Fibroblast of skin of back (primary cell): ENCODE results near the gene TPRG1.
"Not testable (repeated sequence)": the region's sequence is repeated elsewhere in the genome, so short reads cannot be mapped to it uniquely, and the experiment has no call there.

Experiments
- DNase-seq: peaks from one replicate; pipeline ENCODE4 v3.0.0-alpha.2; 2013

Gene TPRG1

GRCh38 chr3:189317911-189318310 is 146.1 kb downstream of the TPRG1 start:
- DNase-seq: no peak

GRCh38 chr3:189320511-189320910 is 148.7 kb downstream of the TPRG1 start:
- no peak for DNase-seq

GRCh38 chr3:189322339-189322738 is 150.6 kb downstream of the TPRG1 start:
- DNase-seq: no peak

- DNase-seq: peak; percentile 85
Measured at GRCh38 chr3:189324538-189325138, 152.9 kb downstream of the TPRG1 start.

GRCh38 chr3:189325454-189325853 is 153.7 kb downstream of the TPRG1 start:
- DNase-seq: no peak

DNA sequence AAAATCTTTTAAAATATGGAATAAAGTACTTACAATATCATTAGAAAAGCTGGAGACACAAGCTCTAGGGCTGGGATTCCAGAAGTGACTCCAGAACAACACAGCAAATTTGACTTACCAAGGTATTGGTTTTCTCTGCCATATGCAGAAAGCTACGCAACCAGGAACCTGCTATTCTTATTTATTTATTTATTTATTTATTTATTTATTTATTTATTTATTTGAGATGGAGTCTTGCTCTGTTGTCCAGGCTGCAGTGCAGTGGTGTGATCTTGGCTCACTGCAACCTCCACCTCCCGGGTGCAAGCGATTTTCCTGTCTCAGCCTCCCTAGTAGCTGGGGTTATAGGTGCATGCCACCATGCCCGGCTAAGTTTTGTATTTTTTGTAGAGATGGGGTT is 157.9 kb downstream of the TPRG1 start:
- not testable (repeated sequence) for DNase-seq

GRCh38 chr3:189330066-189330465 is 158.3 kb downstream of the TPRG1 start:
- no peak for DNase-seq

DNA sequence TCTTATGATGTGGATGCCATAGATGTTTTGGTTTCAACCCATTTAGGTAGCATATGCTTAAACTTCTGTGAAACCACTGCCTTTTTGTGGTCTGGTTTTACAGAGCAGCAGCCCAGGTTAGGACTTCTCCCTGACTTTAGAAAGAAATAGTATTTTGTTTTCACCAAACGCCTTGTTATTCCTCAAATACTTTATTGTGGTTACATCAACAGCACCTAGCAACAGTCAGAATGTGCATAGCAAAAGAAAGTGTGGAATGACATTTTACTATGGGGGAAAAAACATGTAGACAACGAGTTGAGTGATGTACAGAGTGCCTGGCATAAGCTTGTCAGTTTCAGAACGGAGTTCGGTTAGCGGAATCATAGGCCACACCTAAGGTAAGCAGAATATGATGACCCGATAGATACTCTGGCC is 159.2 kb downstream of the TPRG1 start:
- DNase-seq: no peak

- peak; percentile 21 for DNase-seq
Measured at GRCh38 chr3:189334064-189334920, 162.5 kb downstream of the TPRG1 start.

GRCh38 chr3:189337673-189338091 is 165.9 kb downstream of the TPRG1 start:
- no peak for DNase-seq

DNA sequence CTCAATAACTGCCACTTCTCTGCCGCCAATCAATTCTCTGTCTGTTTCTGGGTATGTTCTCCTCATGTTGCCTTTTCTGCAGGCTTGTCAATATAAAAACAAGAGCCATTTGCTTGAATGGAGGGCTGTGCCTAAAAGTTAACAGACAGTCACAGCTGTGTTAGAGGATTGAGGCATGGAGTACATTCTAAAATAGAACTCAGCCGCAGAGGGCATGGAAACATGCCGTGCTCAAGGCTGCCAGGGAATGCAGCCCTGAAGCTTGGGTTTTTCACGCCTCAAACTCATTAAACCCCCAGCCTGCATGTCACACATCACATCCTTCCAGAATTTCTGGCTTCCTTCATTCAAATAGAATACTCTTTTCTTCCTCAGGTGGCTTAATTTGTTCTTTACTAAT is 166.6 kb downstream of the TPRG1 start:
- no peak for DNase-seq

DNA sequence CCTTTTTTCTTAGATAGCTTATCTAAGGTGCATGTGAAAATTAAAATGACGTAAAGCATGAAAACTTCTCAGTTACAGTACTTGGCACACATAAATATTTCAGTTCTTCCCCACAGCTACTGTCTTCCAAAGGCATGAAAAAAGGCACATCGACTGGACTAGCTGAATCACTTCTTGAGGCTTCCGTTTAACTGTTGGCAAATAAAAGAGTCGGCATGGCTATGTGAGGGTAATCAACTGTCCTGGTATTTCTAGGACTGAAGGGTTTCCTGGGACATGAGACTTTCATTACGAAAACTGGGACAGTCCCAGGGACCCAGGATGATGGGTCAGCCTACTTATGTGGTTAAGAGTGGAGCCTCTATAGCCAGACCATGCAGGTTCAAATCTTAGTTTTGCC is 168.2 kb downstream of the TPRG1 start:
- no peak for DNase-seq

GRCh38 chr3:189340680-189341460 is 169.1 kb downstream of the TPRG1 start:
- no peak for DNase-seq

DNA sequence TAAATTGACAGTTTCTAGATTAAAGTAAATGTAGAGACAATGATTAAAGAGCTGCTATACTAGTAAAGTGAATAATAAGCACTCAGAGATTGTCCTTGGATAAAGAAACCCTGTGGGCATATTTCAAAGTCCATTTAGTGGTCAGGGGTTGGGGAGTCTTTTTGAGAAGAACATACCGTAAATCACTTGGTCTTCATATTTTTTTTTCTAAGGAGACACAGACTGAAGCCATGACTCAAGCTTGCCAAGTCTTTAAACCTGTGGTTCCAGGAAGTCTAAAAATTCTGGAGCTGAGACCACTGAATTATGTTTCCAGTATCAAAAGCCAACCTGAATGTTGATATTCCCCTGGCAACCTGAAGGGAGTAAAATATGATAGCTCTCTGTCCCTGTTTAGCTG is 171.0 kb downstream of the TPRG1 start:
- no peak for DNase-seq

GRCh38 chr3:189344996-189345395 is 173.2 kb downstream of the TPRG1 start:
- no peak for DNase-seq

DNA sequence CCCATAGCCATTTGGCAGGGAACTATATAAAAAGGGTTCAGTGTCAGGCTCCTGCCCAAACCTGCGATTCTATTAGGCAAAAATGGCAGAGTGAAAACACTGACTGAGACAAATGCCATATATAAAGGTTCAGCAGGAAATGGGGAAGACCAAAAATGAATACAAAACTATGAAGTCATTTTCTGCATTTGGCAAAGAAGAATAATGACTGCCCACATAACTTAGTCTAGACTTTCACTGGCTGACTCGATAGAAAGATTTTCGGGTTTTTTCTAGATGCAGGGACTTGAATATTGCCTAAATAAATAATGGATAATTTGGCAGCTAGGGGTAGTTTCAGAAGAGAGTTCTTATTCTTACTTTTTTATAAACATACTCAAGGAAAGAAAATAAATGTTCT is 178.0 kb downstream of the TPRG1 start:
- peak; percentile 82 for DNase-seq

GRCh38 chr3:189353318-189353965 is 181.7 kb downstream of the TPRG1 start:
- no peak for DNase-seq

- DNase-seq: no peak
Measured at GRCh38 chr3:189353988-189354889, 182.5 kb downstream of the TPRG1 start.

- DNase-seq: no peak
Measured at GRCh38 chr3:189355115-189355480, 183.3 kb downstream of the TPRG1 start.

DNA sequence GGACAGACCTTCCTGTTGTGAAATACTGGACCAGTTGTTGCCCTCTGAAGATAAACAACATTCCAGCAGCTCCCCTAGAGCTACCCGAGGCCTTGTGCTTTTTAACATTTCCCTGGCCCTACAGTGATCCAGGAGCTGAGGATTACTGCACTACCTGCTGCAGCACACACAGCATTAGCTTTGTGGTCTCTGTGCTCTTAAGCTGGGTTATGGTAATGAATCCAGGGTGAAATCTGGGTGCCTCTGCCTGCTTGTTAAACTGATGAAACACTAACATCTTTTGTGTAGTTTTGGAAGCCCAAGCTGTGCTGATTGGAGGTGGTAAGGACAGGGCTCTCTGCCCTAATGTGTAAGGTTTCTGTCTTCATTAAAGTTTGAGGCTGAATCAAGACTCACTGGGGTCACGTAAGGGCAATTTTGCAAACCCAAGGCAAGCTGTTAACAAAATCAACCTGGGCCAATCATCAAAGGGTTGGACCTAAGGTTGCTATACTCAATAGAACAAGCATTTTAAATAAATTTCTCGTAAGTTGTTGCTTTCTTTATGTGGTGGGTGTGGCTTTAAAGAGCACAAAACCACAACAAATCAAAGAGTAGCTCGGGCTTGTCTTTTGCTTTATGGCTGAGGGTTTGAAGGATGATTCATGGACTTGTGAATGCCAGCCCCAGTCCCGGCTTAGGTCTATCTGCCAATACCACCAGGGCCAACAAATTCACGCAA is 183.9 kb downstream of the TPRG1 start:
- DNase-seq: peak; percentile 67

DNA sequence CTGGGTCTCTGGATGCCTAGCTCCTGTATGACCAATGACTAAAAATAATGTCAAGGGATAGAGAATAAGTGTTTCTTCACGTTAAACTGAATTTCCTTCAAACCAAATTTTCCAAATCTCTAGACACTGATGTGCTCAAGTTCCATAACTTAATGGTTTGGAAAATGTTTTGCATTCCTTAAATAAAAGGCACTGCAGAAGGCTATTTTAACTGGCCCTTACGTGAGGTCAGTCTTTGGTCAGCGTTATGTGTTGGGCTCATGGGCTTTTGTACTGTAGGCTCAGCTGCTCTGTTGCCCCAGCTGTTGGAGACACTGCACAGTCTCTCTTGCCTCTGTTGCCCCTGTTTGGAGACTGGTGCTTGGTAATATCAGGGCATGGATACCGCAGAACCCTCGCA is 188.5 kb downstream of the TPRG1 start:
- DNase-seq: no peak
